ENCODE results near the gene MOAP1. TPM values are rescaled to one million over a fixed set of nuclear protein-coding genes. Genes with fewer than 3 reads are reported as not detected.

The MOAP1 gene
- total RNA-seq, 3 donors from 2014 or later, result 29.0 to 35.9 (median 31.1) TPM

- Histone ChIP-seq H3K4me3 (no peak overlapping the region), H3K27me3 (no peaks in the 10 kb centered on the region), H3K9me3 (no peaks in the 10 kb centered on the region), H3K4me1 (no peaks in the 10 kb centered on the region), H3K36me3 (no peaks in the 10 kb centered on the region), H3K27ac (no peak overlapping the region)
- intact Hi-C loops (cut with DNase I; ENCODE audit: low total_unique reads), result no loop called here
- TF ChIP-seq CTCF (IDR thresholded peaks at IDR 0.05) (no peak), POLR2AphosphoS5 (IDR thresholded peaks at IDR 0.05) (no peak), POLR2A (IDR thresholded peaks at IDR 0.05) (no peak)
- no peak for DNase-seq (ENCODE audit: low spot score in 2 of 2)
Measured at GRCh38 chr14:93228550-93228949, 43.9 kb upstream of the MOAP1 start.

GRCh38 chr14:93223565-93223964 lies 38.9 kb upstream of the MOAP1 start:
- Histone ChIP-seq H3K4me1 (no peaks in the 10 kb centered on the region), H3K27ac (no peak overlapping the region), H3K9me3 (no peaks in the 10 kb centered on the region), H3K36me3 (no peaks in the 10 kb centered on the region), H3K27me3 (no peaks in the 10 kb centered on the region), H3K4me3 (no peak overlapping the region)
- intact Hi-C loops (cut with DNase I; ENCODE audit: low total_unique reads), result loop anchor here (5.0 kb wide), 1 partner anchor 84 kb away; no protein-coding TSS in a partner anchor
- no peak for TF ChIP-seq CTCF (IDR thresholded peaks at IDR 0.05)
- no peak for TF ChIP-seq POLR2AphosphoS5 (IDR thresholded peaks at IDR 0.05)
- TF ChIP-seq POLR2A (IDR thresholded peaks at IDR 0.05), result no peak
- DNase-seq (ENCODE audit: low spot score in 2 of 2), result no peak

- TF ChIP-seq POLR2AphosphoS5 (IDR thresholded peaks at IDR 0.05) (no peak), POLR2A (IDR thresholded peaks at IDR 0.05) (no peak), CTCF (IDR thresholded peaks at IDR 0.05) (no peak)
- Histone ChIP-seq H3K9me3 (no peaks in the 10 kb centered on the region), H3K36me3 (no peaks in the 10 kb centered on the region), H3K4me3 (no peak overlapping the region), H3K27me3 (no peaks in the 10 kb centered on the region), H3K27ac (no peak overlapping the region), H3K4me1 (no peaks in the 10 kb centered on the region)
- intact Hi-C loops (cut with DNase I; ENCODE audit: low total_unique reads), result loop anchor here (5.0 kb wide), 1 partner anchor 87 kb away; no protein-coding TSS in a partner anchor
- no peak for DNase-seq (ENCODE audit: low spot score in 2 of 2)
Measured at GRCh38 chr14:93220509-93220908, 35.8 kb upstream of the MOAP1 start.

GRCh38 chr14:93219103-93219726 lies 34.5 kb upstream of the MOAP1 start:
- no peaks in the 10 kb centered on the region for H3K9me3 ChIP-seq
- no peak overlapping the region for H3K4me3 ChIP-seq
- H3K27me3 ChIP-seq, result no peaks in the 10 kb centered on the region
- peak in 1 of 3 donors; percentile 26 for TF ChIP-seq CTCF (IDR thresholded peaks at IDR 0.05)
- no peak for TF ChIP-seq POLR2A (IDR thresholded peaks at IDR 0.05)
- H3K27ac ChIP-seq, result no peak overlapping the region
- intact Hi-C loops (cut with DNase I; ENCODE audit: low total_unique reads), result no loop called here
- no peaks in the 10 kb centered on the region for H3K36me3 ChIP-seq
- DNase-seq (ENCODE audit: low spot score in 2 of 2), result no peak
- no peaks in the 10 kb centered on the region for H3K4me1 ChIP-seq

- no peaks in the 10 kb centered on the region for H3K36me3 ChIP-seq
- H3K4me1 ChIP-seq, result no peaks in the 10 kb centered on the region
- DNase-seq (ENCODE audit: low spot score in 2 of 2), result no peak
- no peak overlapping the region for H3K4me3 ChIP-seq
- intact Hi-C loops (cut with DNase I; ENCODE audit: low total_unique reads), result no loop called here
- no peaks in the 10 kb centered on the region for H3K27me3 ChIP-seq
- TF ChIP-seq POLR2AphosphoS5 (IDR thresholded peaks at IDR 0.05) (no peak), POLR2A (IDR thresholded peaks at IDR 0.05) (no peak), CTCF (IDR thresholded peaks at IDR 0.05) (no peak)
- no peak overlapping the region for H3K27ac ChIP-seq
- no peaks in the 10 kb centered on the region for H3K9me3 ChIP-seq
Measured at GRCh38 chr14:93214598-93214997, 29.9 kb upstream of the MOAP1 start.

Measured in breast epithelium (tissue), 4 donors.